ENCODE results near the gene INPP5A.

GRCh38 chr10:132489704-132490534 lies 47.7 kb upstream of the INPP5A start:
- no peak for TF ChIP-seq CTCF (IDR thresholded peaks at IDR 0.05)
- no peak for TF ChIP-seq POLR2AphosphoS5 (IDR thresholded peaks at IDR 0.05)

All from sigmoid colon (tissue), 4 donors.